GM12865 (cell line): Measurements from ENCODE around the gene RELT.

Experiments used
- DNase-seq: peaks from one replicate; pipeline ENCODE4 v3.0.0; 2010; ENCODE audit warnings: low read depth
- H3K4me3 ChIP-seq: 2 replicates; pipeline ENCODE4 v1.5.1; 2011; ENCODE audit warnings: mild to moderate bottlenecking, low read depth, low read length, control low read depth
- TF ChIP-seq, protein P1 (sequence below): IDR thresholded peaks from 2 replicates; pipeline ENCODE4 v1.5.1; 2011; ENCODE audit warnings: low read length, control low read depth, low read depth, inconsistent platforms; ENCODE audit not compliant: insufficient read depth; ENCODE audit errors: missing control alignments

The RELT gene

DNA sequence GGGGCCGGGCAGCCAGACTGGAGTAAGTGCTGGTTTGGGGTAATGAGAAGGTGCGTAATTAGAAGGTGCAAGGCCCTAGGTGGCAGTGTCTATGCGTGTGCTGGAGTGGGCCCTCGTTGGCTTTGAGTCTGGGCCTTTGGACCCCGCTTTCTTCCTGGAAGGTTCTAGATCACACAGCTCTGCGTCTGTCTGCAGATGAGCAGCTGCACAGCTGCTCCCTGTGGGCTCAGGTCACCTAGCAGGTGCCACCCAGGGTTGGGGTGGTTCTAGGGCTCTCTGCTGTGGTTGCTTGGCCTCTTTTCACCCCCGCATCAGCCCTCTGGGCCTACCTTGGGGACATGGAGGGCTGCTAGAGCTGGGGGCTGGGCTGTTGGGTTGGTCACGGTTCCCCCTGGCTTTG is 10.3 kb downstream of the RELT start:
- TF ChIP-seq, protein P1, sequence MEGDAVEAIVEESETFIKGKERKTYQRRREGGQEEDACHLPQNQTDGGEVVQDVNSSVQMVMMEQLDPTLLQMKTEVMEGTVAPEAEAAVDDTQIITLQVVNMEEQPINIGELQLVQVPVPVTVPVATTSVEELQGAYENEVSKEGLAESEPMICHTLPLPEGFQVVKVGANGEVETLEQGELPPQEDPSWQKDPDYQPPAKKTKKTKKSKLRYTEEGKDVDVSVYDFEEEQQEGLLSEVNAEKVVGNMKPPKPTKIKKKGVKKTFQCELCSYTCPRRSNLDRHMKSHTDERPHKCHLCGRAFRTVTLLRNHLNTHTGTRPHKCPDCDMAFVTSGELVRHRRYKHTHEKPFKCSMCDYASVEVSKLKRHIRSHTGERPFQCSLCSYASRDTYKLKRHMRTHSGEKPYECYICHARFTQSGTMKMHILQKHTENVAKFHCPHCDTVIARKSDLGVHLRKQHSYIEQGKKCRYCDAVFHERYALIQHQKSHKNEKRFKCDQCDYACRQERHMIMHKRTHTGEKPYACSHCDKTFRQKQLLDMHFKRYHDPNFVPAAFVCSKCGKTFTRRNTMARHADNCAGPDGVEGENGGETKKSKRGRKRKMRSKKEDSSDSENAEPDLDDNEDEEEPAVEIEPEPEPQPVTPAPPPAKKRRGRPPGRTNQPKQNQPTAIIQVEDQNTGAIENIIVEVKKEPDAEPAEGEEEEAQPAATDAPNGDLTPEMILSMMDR = no peak
- peak overlapping the region; percentile 39 for H3K4me3 ChIP-seq
- DNase-seq = no peak

DNA sequence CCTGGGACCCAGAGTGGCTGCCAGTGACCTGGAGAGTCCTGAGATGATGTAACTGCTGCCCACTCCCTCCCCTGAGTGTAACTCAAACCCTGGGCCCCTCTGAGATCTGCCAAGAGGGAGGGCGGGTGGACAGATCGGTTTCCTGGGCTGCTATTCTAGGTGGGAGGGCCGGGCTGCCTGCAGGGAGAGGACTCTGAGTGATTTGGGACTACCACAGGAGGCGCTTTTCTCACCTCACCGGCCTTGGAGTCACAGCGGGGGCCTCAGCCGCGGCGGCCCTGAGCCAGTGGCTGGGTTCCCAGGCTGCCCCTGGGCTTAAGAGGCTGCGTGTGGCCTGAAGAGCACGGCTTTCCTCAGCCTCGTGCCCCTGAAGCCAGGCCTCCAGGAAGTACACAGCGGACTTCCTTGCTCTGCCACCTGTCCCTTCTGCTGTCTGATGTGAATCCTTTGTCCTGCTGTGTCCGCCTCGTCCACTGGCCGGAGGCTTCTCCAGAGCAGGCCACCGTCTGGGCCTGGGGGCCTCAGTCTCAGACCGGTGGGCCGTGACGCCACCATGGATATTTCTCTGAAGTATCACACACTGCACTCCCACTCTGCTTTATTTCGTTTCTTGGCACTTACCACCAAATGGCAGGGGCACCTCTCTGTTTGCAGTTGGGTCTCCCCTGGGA is 11.5 kb downstream of the RELT start:
- no peak overlapping the region for H3K4me3 ChIP-seq
- no peak for DNase-seq
- TF ChIP-seq, protein P1 = no peak

DNA sequence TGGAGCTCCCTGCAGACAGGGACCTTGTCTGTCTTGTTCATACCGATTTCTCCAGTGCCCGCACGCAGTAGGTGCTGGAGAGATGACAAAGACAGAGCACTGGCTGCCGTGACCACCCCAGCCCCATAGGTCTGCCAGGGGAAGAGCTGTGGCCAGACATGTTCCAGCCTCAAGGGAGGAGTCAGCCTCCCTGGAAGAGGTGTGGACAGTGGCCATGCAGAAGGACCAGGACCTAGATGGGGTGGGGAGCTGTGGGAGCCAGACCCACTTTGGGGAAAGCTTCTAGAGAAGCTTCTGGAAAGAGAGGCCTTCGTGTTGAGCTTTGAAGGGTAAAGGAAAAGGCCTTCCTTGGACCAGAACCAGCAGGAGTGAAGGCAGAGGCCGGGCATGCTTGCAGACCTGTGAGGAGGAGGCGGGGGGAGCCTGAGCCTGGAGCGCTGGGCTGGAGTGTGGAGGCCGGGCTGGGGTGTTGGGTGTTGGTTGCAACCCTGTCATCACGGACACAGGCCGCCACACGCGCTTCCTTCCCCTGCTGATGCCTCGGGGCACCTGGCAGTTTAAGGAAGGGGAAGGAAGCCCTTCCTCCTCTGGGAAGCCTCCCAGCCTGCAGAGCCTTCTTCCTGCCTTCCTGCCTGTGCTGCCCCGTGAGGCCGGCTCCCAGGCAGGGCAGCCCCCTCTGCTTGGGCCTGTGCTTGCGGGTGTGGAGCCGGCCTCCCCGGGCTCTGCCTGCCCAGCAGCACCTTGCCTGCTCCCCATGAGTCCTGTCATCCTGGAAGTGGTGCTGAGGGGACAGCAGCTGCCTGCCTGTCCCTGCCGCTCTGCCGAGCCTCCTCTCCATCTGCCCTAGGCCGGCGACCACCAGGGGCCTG is 12.3 kb downstream of the RELT start:
- no peak for DNase-seq
- TF ChIP-seq, protein P1 = no peak
- H3K4me3 ChIP-seq = no peak overlapping the region

DNA sequence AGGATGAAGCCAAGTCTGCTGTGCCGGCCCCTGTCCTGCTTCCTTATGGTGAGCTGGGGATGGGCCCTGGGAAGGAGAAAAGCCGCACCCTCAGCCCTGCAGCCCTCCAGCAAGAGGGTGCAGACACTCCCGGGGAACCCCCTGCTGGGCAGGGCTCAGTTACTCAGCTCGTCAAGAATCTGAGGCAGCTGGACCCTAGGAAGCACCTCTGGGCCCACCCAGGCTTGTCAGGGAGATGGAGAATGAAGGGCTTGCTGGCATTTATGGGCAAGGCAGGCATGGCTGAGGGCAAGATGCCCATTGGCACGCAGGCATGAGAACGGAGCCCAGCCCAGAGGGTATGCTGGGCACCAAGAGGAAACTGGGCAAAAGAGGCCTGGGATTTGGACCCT is 12.9 kb downstream of the RELT start:
- no peak overlapping the region for H3K4me3 ChIP-seq
- TF ChIP-seq, protein P1 = no peak
- no peak for DNase-seq

DNA sequence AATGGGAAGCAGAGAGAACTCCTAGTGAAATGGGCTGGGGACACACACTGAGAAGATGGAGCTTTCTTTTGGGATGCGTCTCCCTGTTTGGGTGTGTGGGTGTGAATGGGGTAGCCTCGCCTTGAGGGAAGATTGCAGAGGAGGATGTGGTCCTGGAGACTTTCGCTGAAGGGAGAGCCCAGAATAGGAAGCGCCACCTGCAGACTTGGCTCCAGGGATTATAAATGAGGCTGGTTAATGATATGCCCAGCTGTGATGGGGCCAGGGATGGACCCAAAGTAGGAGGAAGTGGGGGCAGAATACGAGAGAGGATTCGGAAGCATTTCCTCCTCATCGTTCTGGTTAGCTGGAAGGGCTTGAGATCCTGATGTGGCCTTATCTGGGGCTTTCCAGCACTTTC is 13.7 kb downstream of the RELT start:
- TF ChIP-seq, protein P1 = no peak
- no peak for DNase-seq
- H3K4me3 ChIP-seq = no peak overlapping the region

DNA sequence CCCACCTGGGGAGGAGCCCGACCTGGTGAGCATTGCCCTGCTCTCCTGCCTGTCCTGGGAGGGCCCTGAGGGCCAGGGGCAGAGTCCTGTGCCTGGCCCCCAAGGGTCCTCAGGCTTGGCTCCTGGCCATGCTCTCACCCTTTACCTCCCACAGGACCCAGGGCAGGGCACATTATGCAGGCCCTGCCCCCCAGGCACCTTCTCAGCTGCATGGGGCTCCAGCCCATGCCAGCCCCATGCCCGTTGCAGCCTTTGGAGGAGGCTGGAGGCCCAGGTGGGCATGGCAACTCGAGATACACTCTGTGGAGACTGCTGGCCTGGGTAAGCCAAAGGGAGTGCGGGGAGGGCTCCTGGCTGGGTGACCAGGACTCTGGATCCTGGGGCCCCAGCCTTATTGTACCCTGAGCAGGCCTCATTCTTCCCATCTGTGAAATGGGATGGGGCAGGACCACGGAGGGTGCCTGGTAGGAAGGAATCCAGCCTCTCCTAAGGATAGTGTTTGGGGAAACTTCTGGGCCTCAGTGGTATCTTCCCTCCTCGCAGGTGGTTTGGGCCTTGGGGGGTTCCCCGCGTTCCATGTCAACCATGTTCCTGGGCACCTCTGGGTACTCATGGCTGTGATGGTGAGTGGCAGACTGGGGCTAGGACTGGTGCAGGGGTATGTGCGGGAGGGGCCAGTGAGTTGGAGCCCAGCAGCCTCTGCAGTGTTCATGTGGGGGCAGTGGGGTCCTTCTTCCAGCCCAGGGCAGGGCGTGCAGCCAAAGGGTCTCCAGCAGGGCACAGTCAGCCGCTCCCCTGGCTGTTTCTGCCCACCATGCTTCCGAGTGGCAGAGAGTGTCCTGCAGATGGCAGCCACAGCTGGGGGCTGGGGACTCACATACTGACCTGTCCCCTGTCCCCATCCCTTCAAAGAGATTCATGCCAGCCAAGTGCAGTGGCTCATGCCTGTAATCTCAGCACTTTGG is 14.7 kb downstream of the RELT start:
- no peak overlapping the region for H3K4me3 ChIP-seq
- no peak for DNase-seq
- TF ChIP-seq, protein P1 = no peak
